ENCODE measurements around the gene MEI1.
"Not testable (repeated sequence)": the region's sequence is repeated elsewhere in the genome, so short reads cannot be mapped to it uniquely, and the experiment has no call there.

The MEI1 gene

DNA sequence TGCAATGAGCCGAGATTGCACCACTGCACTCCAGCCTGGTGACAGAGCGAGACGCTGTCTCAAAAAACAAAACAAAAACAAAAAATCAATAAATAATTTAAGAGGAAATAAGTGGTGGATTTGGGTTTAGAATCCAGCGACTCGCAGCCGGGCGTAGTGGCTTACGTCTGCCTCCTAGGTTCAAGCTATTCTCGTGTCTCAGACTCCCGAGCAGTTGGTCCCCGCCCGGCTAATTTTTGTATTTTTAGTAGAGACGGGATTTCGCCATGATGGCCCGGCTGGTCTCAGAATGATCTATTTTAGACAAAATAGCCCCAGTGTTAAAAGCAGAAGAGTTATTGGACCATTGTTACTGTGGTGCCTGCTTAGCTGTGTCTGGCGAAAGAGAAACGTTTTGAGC lies 40.4 kb upstream of the MEI1 start:
- Histone ChIP-seq H3K36me3 (ENCODE audit: insufficient read depth, insufficient read length, low read length) (peaks cover 86% of the 10 kb centered on the region), H3K27me3 (ENCODE audit: insufficient read depth, insufficient read length) (no peaks in the 10 kb centered on the region)
- no peak for DNase-seq (ENCODE audit: low read depth, low spot score)

DNA sequence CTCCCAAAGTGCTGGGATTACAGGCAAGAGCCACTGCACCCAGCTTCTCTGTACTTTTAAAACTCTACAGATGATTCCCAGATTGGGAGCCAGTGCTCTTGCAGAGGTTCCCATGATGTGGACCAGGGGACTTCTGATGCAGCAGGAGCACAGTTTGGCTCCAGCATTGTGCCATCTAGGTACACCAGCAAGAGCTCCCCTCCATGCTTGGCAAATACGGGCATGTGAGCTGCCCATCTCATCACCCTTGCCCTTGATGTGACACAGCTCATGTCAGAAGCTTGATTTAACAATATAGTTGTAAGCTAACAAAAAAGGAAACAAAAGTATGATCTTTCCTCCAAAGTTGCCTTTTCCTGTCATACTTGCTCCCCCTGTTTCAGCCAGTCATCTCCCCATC lies 39.4 kb upstream of the MEI1 start:
- Histone ChIP-seq H3K27me3 (ENCODE audit: insufficient read depth, insufficient read length) (no peaks in the 10 kb centered on the region), H3K9me3 (ENCODE audit: insufficient read depth, low read length) (no peaks in the 10 kb centered on the region), H3K36me3 (ENCODE audit: insufficient read depth, insufficient read length, low read length) (peaks cover 81% of the 10 kb centered on the region), H3K4me3 (ENCODE audit: insufficient read length, low read depth) (no peak overlapping the region), H3K9ac (ENCODE audit: insufficient read length, low read depth) (no peak overlapping the region), H3K4me1 (ENCODE audit: insufficient read depth, insufficient read length) (no peaks in the 10 kb centered on the region)
- DNase-seq (ENCODE audit: low read depth, low spot score): no peak
- TF ChIP-seq ZNF274 (IDR thresholded peaks at IDR 0.05; ENCODE audit: low read depth, low read length) (no peak), YY1 (IDR thresholded peaks at IDR 0.05; ENCODE audit: insufficient read depth, insufficient read length) (no peak), SUZ12 (IDR thresholded peaks at IDR 0.05; ENCODE audit: extremely low read depth, insufficient read depth, insufficient read length) (no peak)

More for the DNA sequence above, 40.4 kb upstream of the MEI1 start:
- H3K4me3 ChIP-seq (ENCODE audit: insufficient read length, low read depth): no peak overlapping the region
- TF ChIP-seq ZNF274 (IDR thresholded peaks at IDR 0.05; ENCODE audit: low read depth, low read length): no peak
- TF ChIP-seq YY1 (IDR thresholded peaks at IDR 0.05; ENCODE audit: insufficient read depth, insufficient read length): no peak
- no peak overlapping the region for H3K9ac ChIP-seq (ENCODE audit: insufficient read length, low read depth)
- H3K4me1 ChIP-seq (ENCODE audit: insufficient read depth, insufficient read length): no peaks in the 10 kb centered on the region
- H3K9me3 ChIP-seq (ENCODE audit: insufficient read depth, low read length): no peaks in the 10 kb centered on the region

DNA sequence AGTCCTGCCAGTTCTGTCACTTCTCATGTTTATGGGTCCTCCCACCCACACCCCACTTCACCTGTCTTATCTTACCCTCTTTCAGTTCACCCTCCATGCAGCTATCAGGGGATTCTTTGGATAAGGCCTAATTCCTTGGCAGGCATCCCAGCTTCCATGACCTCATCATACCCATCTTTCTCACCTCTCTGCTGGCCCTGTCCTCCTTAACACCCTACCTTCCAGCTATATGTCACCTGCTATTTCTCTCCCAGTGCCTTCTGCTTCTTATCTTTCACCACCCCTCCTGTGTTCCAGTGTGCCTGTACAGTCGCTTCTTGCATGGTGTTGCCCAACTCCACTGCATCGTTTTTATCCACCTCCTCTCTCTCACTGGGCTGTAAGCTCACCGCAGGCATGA lies 38.9 kb upstream of the MEI1 start:
- H3K27me3 ChIP-seq (ENCODE audit: insufficient read depth, insufficient read length): no peaks in the 10 kb centered on the region
- H3K36me3 ChIP-seq (ENCODE audit: insufficient read depth, insufficient read length, low read length): peaks cover 84% of the 10 kb centered on the region
- no peak for TF ChIP-seq ZNF274 (IDR thresholded peaks at IDR 0.05; ENCODE audit: low read depth, low read length)
- TF ChIP-seq YY1 (IDR thresholded peaks at IDR 0.05; ENCODE audit: insufficient read depth, insufficient read length): no peak
- TF ChIP-seq SUZ12 (IDR thresholded peaks at IDR 0.05; ENCODE audit: extremely low read depth, insufficient read depth, insufficient read length): no peak
- no peaks in the 10 kb centered on the region for H3K4me1 ChIP-seq (ENCODE audit: insufficient read depth, insufficient read length)
- DNase-seq (ENCODE audit: low read depth, low spot score): no peak
- H3K9me3 ChIP-seq (ENCODE audit: insufficient read depth, low read length): no peaks in the 10 kb centered on the region
- H3K9ac ChIP-seq (ENCODE audit: insufficient read length, low read depth): no peak overlapping the region
- H3K4me3 ChIP-seq (ENCODE audit: insufficient read length, low read depth): no peak overlapping the region

DNA sequence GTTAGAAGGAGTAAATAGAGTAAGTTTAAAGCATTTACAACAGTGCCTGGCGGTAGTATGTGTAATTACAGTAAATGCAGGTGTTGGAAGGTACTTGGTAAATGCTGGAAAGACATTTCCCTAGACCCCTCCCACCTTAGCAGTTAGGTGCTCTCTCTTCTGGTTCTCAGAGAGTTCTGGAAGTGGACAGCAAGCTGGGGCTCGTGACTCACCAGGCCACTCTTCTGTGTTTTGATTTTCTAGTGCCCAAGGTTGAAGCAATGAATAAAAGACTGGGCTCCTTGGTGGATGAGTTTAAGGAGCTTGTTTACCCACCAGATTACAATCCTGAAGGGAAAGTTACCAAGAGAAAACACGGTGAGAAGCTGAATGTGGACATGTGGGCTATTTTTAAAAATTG lies 38.2 kb upstream of the MEI1 start:
- no peak for DNase-seq (ENCODE audit: low read depth, low spot score)

DNA sequence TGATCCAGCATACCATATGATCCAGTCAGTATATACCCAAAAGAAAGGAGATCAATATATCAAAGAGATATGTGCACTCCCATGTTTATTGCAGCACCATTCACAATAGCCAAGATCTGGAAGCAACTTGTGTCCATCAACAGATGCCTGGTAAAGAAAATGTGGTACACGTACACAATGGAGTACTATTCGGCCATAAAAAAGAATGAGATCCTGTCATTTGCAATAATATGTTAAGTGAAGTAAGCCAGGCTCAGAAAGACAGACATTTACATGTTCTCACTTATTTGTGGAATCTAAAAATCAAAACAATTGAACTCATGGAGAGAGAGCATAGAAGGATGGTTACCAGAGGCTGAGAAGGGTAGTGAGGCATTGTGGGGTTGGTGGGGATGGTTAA lies 37.6 kb upstream of the MEI1 start:
- no peaks in the 10 kb centered on the region for H3K27me3 ChIP-seq (ENCODE audit: insufficient read depth, insufficient read length)
- H3K36me3 ChIP-seq (ENCODE audit: insufficient read depth, insufficient read length, low read length): peaks cover 77% of the 10 kb centered on the region
- H3K9me3 ChIP-seq (ENCODE audit: insufficient read depth, low read length): no peaks in the 10 kb centered on the region
- TF ChIP-seq YY1 (IDR thresholded peaks at IDR 0.05; ENCODE audit: insufficient read depth, insufficient read length) (no peak), SUZ12 (IDR thresholded peaks at IDR 0.05; ENCODE audit: extremely low read depth, insufficient read depth, insufficient read length) (no peak), ZNF274 (IDR thresholded peaks at IDR 0.05; ENCODE audit: low read depth, low read length) (no peak)
- no peak for DNase-seq (ENCODE audit: low read depth, low spot score)
- H3K4me1 ChIP-seq (ENCODE audit: insufficient read depth, insufficient read length): no peaks in the 10 kb centered on the region
- no peak overlapping the region for H3K4me3 ChIP-seq (ENCODE audit: insufficient read length, low read depth)
- no peak overlapping the region for H3K9ac ChIP-seq (ENCODE audit: insufficient read length, low read depth)

More for the DNA sequence above, 38.2 kb upstream of the MEI1 start:
- H3K4me1 ChIP-seq (ENCODE audit: insufficient read depth, insufficient read length): no peaks in the 10 kb centered on the region
- TF ChIP-seq SUZ12 (IDR thresholded peaks at IDR 0.05; ENCODE audit: extremely low read depth, insufficient read depth, insufficient read length): no peak
- TF ChIP-seq ZNF274 (IDR thresholded peaks at IDR 0.05; ENCODE audit: low read depth, low read length): no peak
- TF ChIP-seq YY1 (IDR thresholded peaks at IDR 0.05; ENCODE audit: insufficient read depth, insufficient read length): no peak
- H3K9ac ChIP-seq (ENCODE audit: insufficient read length, low read depth): no peak overlapping the region
- H3K36me3 ChIP-seq (ENCODE audit: insufficient read depth, insufficient read length, low read length): peaks cover 81% of the 10 kb centered on the region
- no peak overlapping the region for H3K4me3 ChIP-seq (ENCODE audit: insufficient read length, low read depth)
- no peaks in the 10 kb centered on the region for H3K9me3 ChIP-seq (ENCODE audit: insufficient read depth, low read length)
- no peaks in the 10 kb centered on the region for H3K27me3 ChIP-seq (ENCODE audit: insufficient read depth, insufficient read length)

DNA sequence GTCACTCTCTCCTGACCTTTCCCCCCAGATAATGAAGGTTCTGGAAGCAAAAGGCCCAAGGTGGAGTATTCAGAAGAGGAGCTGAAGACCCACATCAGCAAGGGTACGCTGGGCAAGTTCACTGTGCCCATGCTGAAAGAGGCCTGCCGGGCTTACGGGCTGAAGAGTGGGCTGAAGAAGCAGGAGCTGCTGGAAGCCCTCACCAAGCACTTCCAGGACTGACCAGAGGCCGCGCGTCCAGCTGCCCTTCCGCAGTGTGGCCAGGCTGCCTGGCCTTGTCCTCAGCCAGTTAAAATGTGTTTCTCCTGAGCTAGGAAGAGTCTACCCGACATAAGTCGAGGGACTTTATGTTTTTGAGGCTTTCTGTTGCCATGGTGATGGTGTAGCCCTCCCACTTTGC lies 35.7 kb upstream of the MEI1 start:
- H3K4me3 ChIP-seq (ENCODE audit: insufficient read length, low read depth); DNase-seq (ENCODE audit: low read depth, low spot score); H3K4me1 ChIP-seq (ENCODE audit: insufficient read depth, insufficient read length); H3K27me3 ChIP-seq (ENCODE audit: insufficient read depth, insufficient read length); H3K9me3 ChIP-seq (ENCODE audit: insufficient read depth, low read length); H3K9ac ChIP-seq (ENCODE audit: insufficient read length, low read depth): not testable (repeated sequence)
- peaks cover 60% of the 10 kb centered on the region for H3K36me3 ChIP-seq (ENCODE audit: insufficient read depth, insufficient read length, low read length)

DNA sequence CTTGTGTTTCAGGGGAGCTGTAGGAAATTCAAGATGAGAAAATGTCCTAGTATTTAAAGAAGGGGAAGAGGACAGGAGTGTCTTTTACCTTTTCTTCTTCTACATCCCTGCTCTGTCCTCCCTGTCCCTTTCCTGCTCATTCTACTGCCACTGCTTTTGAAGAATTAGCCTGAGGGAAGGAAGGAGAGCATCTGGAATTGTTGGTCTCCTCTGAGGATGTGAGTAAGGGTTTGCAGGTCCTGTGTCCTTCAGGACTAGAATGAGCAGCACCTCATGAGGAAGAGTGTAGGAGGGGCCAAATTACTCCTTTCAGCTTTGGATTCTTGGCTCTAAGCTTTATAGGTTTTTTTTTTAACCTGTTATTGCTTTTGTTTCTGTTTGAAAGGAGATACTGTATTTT lies 34.8 kb upstream of the MEI1 start:
- Histone ChIP-seq H3K36me3 (ENCODE audit: insufficient read depth, insufficient read length, low read length) (peaks cover 51% of the 10 kb centered on the region), H3K9me3 (ENCODE audit: insufficient read depth, low read length) (no peaks in the 10 kb centered on the region), H3K27me3 (ENCODE audit: insufficient read depth, insufficient read length) (no peaks in the 10 kb centered on the region), H3K9ac (ENCODE audit: insufficient read length, low read depth) (no peak overlapping the region), H3K4me1 (ENCODE audit: insufficient read depth, insufficient read length) (no peaks in the 10 kb centered on the region), H3K4me3 (ENCODE audit: insufficient read length, low read depth) (no peak overlapping the region)
- TF ChIP-seq SUZ12 (IDR thresholded peaks at IDR 0.05; ENCODE audit: extremely low read depth, insufficient read depth, insufficient read length) (no peak), YY1 (IDR thresholded peaks at IDR 0.05; ENCODE audit: insufficient read depth, insufficient read length) (no peak), ZNF274 (IDR thresholded peaks at IDR 0.05; ENCODE audit: low read depth, low read length) (no peak)
- DNase-seq (ENCODE audit: low read depth, low spot score): no peak

DNA sequence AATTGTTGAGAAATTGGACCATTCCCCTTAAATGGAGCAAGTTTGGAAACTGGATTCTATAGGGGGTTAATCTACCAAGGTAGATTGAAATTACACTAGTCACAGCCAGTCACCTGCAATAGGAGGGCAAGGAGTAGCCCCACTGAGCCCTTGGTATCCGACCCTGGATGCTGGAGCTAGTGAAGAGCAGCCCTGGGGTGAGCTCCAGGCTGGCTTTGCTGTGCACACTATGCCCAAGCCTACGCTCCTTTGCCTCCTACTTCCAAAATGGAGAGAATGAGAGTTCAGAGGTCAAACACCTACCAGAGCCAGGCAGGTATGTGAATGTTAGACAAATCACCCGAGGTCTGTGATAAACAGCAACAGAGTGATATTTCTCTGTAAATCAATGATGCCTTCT lies 34.4 kb upstream of the MEI1 start:
- Histone ChIP-seq H3K4me3 (ENCODE audit: insufficient read length, low read depth) (no peak overlapping the region), H3K36me3 (ENCODE audit: insufficient read depth, insufficient read length, low read length) (peaks cover 47% of the 10 kb centered on the region), H3K27me3 (ENCODE audit: insufficient read depth, insufficient read length) (no peaks in the 10 kb centered on the region), H3K9ac (ENCODE audit: insufficient read length, low read depth) (no peak overlapping the region), H3K4me1 (ENCODE audit: insufficient read depth, insufficient read length) (no peaks in the 10 kb centered on the region), H3K9me3 (ENCODE audit: insufficient read depth, low read length) (no peaks in the 10 kb centered on the region)
- DNase-seq (ENCODE audit: low read depth, low spot score): no peak
- no peak for TF ChIP-seq YY1 (IDR thresholded peaks at IDR 0.05; ENCODE audit: insufficient read depth, insufficient read length)
- TF ChIP-seq SUZ12 (IDR thresholded peaks at IDR 0.05; ENCODE audit: extremely low read depth, insufficient read depth, insufficient read length): no peak
- no peak for TF ChIP-seq ZNF274 (IDR thresholded peaks at IDR 0.05; ENCODE audit: low read depth, low read length)
